Measurements from ENCODE around the gene MRM3.

Gene MRM3

DNA sequence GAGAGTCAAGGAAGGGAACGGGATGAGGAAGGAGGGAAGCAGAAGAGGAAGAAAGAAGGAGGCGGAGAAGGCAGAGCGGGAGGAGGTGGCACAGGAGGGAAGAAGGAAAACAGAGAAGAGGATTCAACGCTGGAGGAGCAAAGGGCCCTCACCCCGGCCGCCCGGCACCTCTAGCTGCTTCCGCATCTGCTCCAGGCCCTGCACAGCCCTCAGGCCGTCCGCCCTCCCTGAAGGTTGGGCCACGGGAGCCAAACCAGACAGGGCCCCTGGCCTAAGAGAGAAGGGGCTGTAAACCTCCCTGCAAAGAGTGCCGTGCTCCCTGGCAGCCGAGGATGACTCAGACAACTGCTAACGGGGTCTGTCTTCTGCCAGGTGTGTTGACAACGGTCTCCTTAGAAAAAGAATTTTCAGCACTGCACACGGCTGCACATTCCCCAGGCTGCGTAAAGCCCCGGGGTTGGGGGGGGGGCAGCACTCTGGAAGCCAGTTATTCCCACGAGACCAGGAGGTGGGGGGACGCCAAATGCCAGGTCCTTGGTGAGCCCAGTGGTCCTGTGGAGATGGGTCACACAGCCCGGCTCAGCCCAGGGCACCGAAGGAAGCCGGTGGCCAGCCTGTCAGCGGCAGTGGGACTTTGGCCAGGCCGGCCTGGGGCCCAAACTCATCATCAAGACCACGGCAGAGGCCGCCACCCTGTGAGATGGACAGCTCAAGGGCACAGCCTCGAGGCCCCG, 29.1 kb downstream of the MRM3 start:
- no peak overlapping the region for H3K27ac ChIP-seq
- TF ChIP-seq, protein P1, sequence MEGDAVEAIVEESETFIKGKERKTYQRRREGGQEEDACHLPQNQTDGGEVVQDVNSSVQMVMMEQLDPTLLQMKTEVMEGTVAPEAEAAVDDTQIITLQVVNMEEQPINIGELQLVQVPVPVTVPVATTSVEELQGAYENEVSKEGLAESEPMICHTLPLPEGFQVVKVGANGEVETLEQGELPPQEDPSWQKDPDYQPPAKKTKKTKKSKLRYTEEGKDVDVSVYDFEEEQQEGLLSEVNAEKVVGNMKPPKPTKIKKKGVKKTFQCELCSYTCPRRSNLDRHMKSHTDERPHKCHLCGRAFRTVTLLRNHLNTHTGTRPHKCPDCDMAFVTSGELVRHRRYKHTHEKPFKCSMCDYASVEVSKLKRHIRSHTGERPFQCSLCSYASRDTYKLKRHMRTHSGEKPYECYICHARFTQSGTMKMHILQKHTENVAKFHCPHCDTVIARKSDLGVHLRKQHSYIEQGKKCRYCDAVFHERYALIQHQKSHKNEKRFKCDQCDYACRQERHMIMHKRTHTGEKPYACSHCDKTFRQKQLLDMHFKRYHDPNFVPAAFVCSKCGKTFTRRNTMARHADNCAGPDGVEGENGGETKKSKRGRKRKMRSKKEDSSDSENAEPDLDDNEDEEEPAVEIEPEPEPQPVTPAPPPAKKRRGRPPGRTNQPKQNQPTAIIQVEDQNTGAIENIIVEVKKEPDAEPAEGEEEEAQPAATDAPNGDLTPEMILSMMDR (conservative IDR thresholded peaks at IDR 0.05), result no peak
- TF ChIP-seq ZFX (IDR thresholded peaks at IDR 0.05), result no peak

DNA sequence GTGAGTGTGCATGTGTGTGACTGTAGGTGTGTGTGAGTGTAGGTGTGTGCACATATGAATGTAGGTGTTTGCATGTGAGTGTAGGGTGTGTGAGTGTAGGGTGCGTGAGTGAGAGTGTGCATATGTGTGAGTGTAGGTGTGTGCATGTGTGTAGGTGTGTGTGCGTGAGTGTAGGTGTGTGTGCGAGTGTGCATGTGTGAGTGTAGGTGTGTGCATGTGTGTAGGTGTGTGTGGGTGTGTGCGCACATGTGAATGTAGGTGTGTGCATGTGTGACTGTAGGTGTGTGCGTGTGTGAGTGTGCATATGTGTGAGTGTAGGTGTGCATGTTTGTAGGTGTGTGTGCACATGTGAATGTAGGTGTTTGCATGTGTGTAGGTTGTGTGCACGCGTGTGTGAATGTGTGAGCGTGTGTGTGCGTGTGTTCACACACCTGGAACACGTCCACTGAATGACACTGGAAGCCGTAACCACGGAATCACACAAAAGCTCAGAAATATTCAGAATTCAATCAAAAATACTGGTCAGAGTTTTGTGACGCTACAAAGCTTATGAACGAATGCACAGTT, 30.6 kb downstream of the MRM3 start:
- no peak for TF ChIP-seq ZFX (IDR thresholded peaks at IDR 0.05)
- TF ChIP-seq, protein P1 (conservative IDR thresholded peaks at IDR 0.05), result no peak
- H3K27ac ChIP-seq, result no peak overlapping the region

DNA sequence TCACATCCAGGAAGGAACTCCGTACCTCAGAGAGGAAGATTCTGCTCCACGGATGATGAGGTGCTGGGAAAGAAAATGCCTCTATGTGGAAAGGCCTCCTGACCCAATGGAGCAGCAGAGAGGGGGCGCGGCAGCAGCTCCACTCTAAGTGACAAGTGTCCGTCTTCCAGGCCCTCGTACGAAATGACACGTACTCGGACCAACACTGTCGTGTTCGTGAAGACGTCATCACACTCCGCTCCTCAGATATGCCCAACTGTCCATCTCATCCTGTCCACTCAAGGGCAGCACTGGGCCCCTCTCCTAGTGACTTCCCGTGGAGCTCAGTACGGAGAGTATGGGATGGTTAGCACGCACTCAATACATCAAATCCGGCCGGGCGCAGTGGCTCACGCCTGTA, 32.2 kb downstream of the MRM3 start:
- H3K27ac ChIP-seq, result no peak overlapping the region
- TF ChIP-seq ZFX (IDR thresholded peaks at IDR 0.05), result no peak

DNA sequence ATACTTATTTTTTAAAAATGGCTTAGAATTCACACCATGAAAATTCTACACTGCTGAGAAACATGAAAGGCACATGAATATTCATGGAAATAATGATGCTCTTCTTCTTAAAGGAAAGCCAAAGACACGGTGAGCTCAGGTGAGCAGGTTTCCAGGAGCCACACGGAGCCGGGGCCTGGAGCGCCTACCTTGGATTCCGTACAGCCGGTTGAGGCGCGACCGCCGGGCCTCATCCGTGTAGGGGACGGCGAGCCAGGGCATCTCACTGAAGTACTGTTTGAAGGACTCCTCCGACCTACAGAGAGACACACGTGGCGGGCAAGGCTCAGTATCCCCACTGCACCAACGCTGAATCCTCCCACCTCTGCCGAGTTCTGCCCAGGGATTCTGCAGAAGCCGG, 37.1 kb downstream of the MRM3 start:
- no peak overlapping the region for H3K27ac ChIP-seq
- TF ChIP-seq ZFX (IDR thresholded peaks at IDR 0.05), result no peak
- TF ChIP-seq, protein P1 (conservative IDR thresholded peaks at IDR 0.05), result no peak

DNA sequence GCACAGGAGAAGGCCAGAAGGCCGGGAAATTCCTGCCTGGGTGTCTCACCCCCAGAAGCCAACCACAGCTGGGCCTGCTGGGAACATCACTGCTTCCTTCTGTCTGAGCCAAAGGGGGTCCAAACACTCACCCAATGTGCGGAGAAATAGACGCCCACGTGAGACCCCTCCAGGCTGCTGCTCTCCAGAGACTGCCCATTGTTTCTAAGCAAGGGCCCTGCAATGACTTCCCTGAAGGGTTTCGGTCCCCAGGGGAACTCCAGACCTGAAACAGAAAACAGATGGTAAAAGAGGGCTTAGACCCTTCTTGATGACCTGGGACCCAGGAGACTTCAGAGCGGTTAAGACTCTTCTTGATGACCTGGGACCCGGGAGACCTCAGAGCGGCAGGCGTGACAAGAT, 41.3 kb downstream of the MRM3 start:
- H3K27ac ChIP-seq, result no peak overlapping the region
- TF ChIP-seq, protein P1 (conservative IDR thresholded peaks at IDR 0.05), result no peak
- no peak for TF ChIP-seq ZFX (IDR thresholded peaks at IDR 0.05)

- H3K27ac ChIP-seq, result no peak overlapping the region
- TF ChIP-seq, protein P1 (conservative IDR thresholded peaks at IDR 0.05), result no peak
- TF ChIP-seq ZFX (IDR thresholded peaks at IDR 0.05), result no peak
Measured at GRCh38 chr17:824378-824777, 42.2 kb downstream of the MRM3 start.

DNA sequence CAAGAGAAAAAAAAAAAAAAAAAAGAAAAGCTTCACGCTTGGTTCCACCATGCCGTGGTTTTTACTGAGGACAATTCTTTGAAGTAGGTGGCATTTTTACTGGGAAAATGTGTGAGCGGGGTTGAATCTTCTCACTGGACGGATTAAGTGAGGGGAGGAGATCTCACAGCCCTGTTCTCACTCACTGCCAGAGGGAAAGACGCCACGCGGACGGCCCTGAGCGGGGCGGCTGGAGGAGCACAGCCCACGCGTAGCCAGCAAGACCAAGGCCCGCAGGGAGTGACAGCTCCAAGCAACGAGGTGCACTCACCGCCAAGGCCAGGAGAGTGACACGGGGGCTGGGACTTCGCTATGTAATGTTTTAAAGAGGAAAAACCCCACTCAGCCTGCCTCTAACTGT, 43.1 kb downstream of the MRM3 start:
- no peak overlapping the region for H3K27ac ChIP-seq
- TF ChIP-seq ZFX (IDR thresholded peaks at IDR 0.05), result no peak
- TF ChIP-seq, protein P1 (conservative IDR thresholded peaks at IDR 0.05), result no peak

DNA sequence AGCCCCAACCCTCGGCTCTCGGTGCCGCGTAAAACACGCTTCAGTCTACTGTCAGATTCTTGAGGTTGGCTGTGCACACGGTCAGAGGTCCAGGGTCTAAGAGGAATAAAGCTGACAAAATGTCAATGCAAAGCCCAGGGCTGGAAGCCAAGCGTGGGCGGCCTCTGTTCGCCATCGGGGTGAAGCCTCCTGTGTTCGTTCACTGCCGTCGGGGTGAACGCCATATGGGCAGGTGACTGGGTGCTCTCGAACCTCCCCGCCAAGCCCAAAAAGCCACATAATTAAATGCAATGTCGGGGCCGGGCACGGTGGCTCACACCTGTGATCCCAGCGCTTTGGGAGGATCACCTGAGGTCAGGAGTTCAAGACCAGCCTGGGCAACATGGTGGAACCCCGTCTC, 44.6 kb downstream of the MRM3 start:
- TF ChIP-seq ZFX (IDR thresholded peaks at IDR 0.05), result no peak
- TF ChIP-seq, protein P1 (conservative IDR thresholded peaks at IDR 0.05), result no peak

More for the DNA sequence above, 44.6 kb downstream of the MRM3 start:
- no peak overlapping the region for H3K27ac ChIP-seq
